Measurements from ENCODE around the gene SLC7A10.

GRCh38 chr19:33216198-33216830, 9.3 kb downstream of the SLC7A10 start:
- TF ChIP-seq POLR2A (IDR thresholded peaks at IDR 0.05), result no peak
- TF ChIP-seq CTCF (IDR thresholded peaks at IDR 0.05), result no peak
